CD4-positive, alpha-beta T cell treated with Interleukin-17A for 4 hours (primary cell): ENCODE results near the gene MGRN1.

Source experiments
- DNase-seq: peaks from one replicate; pipeline ENCODE4 v3.0.0-alpha.2; 2020; ENCODE audit warnings: mixed read lengths

MGRN1 gene

GRCh38 chr16:4654964-4655590 is 30.5 kb downstream of the MGRN1 start:
- DNase-seq: no peak

DNA sequence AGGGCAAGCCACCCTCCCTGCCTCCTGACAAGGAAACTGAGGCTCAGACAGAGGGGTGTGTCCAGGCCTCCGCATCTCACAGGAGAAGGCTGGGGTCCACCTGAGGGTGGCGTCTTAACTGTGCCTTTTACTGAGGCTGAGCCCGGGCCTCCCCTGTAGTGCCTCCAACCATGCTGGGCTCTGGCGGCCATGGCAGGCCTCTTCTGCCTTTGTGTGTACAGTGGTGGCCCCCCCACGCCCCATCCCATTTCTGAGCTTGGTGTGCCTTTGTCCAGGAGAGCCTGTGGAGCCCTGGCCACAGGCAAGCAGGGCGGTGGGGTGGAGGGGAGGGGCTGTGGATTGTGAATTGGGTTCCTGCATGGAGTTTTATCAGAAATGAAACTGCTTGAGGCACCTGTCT is 31.2 kb downstream of the MGRN1 start:
- DNase-seq: no peak

- no peak for DNase-seq
Observed at GRCh38 chr16:4656221-4656620, 31.6 kb downstream of the MGRN1 start.

DNA sequence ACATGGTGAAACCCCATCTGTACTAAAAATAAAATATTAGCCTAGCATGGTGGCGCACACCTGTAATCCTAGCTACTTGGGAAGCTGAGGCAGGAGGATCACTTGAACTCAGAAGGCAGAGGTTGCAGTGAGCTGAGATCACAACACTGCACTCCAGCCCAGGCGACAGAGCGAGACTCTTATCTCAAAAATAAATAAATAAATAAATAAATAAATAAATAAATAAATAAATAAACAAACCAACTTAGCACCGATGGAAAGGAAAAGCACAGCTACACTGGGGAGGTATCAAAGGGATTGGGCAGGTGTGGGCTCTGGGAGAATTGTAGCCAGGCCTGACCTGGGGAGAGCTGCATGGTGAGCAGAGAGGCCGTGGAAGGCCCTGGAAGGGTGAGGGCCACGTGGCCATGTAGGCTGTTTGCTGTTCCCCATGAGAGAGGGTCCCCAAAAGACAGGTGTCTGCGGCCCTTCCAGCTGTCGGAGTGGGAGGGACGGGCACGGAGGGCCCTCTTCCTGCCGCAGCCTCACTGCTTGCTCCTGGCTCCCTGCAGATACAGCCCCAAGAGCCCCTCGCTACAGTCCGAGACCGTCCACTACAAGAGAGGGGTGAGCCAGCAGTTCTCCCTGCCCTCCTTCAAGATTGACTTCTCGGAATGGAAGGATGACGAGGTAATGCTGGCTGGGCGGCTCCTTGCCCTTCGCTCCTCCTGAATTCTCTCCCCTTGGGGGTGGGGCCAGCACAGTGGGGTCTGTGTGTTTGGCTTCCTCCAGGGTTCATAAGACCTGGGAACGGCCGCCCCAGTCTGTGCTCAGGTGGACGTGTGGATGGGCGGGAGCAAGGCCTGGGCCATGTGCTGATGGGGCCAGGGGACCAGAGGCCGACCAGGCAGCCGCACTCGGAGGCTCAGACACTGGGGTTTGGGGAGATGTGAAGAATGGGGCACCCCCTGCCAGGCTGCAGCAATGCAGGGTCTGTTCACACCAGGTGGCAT is 32.4 kb downstream of the MGRN1 start:
- DNase-seq: no peak

DNA sequence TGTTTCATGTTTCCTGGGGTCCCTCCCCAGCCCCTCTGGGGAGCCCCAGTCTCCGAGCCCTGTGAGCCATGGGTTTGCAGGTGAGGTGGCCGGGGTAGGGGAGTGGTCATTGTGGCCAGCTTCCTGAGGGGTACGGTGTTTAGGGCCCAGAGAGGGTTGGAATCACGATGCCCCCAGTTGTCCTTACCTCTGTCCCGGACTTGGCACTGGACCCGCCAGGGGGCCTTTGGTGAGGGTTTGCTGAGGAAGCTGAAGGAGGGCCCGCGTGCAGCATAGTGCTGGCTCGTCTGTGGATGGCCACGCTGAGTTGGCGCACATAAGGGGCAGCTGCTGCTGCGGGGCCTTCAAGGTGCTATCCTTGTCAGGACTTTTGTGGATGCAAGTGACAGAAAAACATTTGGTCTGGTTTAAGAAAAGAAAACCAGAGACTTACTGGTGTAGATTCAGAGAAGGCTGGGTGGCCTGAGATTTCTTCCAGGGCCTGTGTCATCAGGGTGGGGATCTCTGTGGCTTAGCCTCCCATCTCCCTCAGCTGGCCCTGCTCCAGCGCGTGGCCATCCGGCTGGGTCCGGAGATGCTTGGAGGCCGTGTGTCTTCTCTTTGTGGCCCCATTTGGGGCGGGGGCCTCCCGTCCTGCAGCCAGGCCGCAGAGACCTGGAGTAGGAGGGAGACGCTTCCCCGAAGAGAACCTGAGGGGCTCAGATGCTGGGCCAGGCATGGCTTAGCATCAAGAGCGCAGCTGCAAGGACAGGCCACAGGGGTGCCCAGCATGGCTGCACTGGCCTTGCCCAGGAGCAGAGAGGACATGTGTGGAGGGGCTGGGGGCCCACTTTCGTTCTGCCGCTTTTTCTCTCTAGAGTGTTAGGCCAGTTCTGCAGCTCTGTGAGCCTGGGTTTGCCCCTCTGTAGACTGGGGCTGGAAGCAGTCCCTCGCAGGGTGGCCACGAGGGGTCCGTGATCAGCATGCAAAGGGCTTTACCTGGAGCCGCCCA is 35.0 kb downstream of the MGRN1 start:
- no peak for DNase-seq

- peak; percentile 79 for DNase-seq
Observed at GRCh38 chr16:4660454-4661007, 35.9 kb downstream of the MGRN1 start.

GRCh38 chr16:4661661-4662060 is 37.0 kb downstream of the MGRN1 start:
- no peak for DNase-seq

DNA sequence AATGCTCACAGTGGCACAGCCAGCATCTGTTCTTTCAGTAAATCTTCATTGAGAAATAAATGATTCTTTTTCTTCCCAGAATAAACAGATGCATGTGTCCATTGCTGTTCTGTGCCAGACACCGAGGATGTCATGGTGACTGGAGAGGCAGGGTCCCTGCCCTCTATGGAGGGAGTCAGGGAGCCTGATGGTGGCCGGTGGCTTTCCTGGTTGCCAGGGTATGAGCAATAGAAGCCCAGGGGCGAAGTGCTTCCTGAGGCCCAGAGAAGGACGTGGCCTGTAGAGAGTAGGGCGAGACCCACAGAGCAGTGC is 38.8 kb downstream of the MGRN1 start:
- DNase-seq: no peak

DNA sequence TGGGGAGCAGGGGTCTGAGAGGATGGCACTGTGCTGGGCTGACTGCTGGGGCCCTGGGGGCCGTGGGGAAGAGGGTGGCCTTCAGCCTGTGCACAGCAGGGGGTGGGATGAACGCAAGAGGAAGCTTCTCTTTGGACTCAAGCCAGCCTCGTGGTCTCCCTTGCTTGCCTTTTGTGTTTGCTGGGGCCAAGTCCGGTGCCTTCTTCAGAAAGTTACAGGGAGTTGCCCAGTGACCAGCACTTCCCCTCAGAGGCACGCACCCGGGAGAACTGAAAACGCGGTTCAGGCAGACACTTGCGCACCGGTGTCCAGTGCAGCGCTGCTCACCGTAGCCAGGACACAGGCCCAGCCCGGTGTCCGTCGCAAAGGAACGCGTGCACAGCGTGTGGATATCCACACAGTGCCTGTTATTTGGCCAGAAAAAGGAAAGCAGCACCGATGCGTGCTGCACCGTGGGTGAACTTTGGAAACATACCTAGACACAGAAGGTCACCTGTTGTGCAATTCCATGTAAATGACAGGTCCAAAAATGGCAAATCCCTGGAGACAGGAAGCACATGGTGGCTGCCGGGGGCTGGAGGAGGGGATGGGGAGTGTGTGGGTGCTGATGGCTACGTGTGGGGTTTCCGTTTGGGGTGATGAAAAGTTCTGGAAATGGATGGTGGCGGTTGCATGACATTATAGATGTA is 39.3 kb downstream of the MGRN1 start:
- DNase-seq: peak; percentile 28

GRCh38 chr16:4664538-4665418 is 40.2 kb downstream of the MGRN1 start:
- DNase-seq: peak; percentile 82

DNA sequence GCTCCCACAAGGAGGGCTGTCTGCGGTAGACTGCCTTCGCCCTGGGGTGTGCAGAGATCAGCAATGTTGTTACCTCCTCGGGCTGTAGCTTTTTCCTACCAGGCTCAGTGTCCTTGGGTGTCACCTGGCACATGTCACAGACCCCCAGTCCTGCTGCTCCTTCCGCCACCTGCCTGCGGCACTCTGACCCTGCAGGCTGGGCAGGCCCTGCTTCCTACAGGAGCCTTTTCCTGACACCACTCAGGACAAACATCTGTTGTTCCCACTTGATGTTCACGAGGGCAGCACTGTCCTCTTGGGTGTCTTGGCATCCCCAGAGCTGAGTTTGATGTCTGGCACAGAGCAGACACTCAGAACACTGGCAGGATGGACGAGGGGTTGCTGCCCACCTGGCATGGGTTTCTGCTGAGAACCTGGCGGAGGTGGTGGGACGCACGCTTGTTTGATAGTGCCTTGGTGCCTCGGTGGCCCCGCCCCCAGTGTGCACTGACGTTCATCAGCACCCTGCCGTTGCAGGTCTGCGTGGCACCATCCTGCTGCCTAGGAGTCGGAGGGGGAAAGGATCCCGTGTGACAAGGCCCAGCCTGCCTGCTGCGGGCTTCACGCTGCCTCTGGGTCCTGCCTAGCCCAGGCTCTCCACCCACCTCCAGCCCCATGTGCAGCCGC is 42.0 kb downstream of the MGRN1 start:
- no peak for DNase-seq

DNA sequence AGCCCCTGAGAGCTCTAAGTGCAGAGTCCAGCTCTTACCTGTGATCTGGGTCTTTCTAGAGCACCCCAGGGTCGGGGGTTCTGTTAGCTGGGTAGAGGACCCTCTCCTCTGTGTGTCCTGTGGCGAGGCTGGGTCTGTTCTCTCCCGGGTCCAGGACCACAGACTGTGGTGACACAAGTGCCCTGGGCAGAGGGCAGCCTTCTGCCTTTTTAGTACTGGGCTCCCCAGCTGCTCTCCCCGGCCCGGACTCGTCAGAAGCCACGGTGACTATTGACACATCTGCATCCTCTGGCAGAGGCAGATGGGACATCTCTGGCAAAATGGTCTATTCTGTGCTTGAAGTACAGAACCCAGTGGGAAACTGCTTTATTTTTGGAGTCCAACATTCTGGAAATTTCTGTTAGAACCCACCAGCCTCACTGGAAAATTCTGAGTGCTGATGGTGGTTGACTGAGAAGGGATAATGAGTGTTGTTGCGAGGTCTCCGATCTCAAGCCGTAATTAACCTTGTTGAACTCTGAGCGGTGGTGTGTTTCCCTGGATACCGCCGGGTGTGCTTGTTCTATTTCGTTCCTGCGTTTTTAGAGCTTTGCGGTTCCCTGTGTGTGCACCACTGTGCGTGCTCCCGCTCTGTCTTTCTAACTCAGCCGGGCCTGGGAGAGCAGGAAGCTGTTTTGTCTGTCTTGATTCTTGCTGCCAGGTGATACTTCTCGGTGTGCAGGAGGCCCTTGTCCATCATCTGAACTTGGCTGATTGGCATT is 42.8 kb downstream of the MGRN1 start:
- no peak for DNase-seq

- DNase-seq: no peak
Observed at GRCh38 chr16:4668313-4668960, 43.8 kb downstream of the MGRN1 start.

- DNase-seq: no peak
Observed at GRCh38 chr16:4673387-4674046, 48.9 kb downstream of the MGRN1 start.

- DNase-seq: no peak
Observed at GRCh38 chr16:4674926-4675530, 50.4 kb downstream of the MGRN1 start.

DNA sequence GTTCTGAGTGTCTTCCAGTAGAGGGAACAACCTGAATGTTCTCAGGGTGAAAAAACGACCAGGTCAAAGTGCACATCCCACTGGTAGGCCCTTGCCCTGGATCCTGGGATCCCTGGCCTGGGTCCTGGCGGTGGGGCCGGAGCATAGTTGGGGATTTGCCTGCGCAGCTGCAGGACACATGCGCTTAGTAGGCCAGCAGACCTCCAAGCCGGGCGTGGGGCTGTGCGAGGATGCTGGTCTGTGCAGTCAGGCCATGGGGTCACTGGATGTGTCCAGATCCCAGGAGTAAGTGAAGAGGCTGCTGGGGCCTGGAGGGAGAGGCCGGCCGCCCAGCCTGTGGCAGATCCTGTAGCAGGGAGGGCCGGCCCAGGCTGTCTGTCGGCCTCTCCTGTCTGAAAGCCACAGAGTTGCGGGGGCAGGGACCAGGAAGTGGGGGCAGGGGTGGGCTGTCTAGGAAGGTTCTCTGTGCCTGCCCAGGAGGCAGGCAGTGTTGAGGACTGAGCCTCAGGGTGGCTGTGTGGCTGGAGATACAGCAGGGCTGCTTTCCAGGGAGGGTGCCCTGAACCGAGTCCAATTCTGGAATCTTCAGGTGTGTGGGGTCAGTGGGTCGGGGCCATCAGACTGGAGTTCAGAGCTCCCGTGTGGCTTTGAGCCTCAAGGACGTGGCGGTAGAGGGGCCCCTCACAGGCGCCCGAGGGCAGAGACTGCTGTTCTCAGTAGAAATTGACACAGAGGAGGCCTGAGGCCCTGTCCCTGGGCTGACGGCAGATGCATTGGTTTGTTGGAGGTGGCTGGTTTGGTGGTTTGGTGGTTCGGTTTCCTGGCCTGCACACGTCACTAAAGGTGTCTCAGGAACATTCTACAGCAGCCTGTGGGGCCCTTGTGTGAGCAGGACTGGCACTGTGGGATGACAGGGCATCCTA is 51.5 kb downstream of the MGRN1 start:
- peak; percentile 80 for DNase-seq

DNA sequence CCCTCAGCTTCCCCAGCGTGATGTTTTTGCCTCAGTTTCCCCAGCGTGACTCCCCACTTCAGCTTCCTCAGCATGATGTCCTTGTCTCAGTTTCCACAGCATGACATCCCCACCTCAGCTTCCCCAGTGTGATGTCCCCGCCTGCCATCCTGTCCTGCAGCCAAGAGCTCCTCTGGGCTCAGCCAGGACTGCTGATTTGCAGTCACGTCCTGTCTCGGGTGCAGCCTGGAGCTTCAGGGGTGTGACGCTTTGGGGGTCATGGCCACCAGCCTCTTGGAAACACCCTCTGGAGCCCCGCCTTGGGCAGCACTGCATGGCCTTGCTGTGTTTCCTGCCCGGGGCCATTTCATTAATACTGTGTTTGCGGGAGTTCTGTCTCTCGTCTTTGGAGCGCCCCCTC is 52.2 kb downstream of the MGRN1 start:
- DNase-seq: no peak
